ENCODE data around the gene KSR2. TPM values are rescaled to one million over a fixed set of nuclear protein-coding genes. Genes with fewer than 3 reads are reported as not detected.

KSR2 gene
- total and polyA plus RNA-seq, 2 donors (not counting 3 experiments of a cell fraction or from before 2014, with no cell fraction given) = 2.1 to 5.2 TPM

GRCh38 chr12:117595751-117596150 lies 373.0 kb downstream of the KSR2 start:
- no peaks in the 10 kb centered on the region for H3K9me1 ChIP-seq (replicated peaks; ENCODE audit: control insufficient read depth, extremely low read depth, insufficient read depth, low read length)
- no peaks in the 10 kb centered on the region for H4K20me1 ChIP-seq (replicated peaks; ENCODE audit: control insufficient read depth, extremely low read depth, insufficient read depth, low read length)
- no peak overlapping the region for H3K27ac ChIP-seq (ENCODE audit: insufficient read depth, low read depth, low read length)
- no peak overlapping the region for H3K4me3 ChIP-seq (replicated peaks in 1 of 3; ENCODE audit: insufficient read depth in 1 of 3, low read depth in 1 of 3, low read length in 3 of 3)
- no peak for DNase-seq (ENCODE audit: low read depth, low spot score)
- no peaks in the 10 kb centered on the region for H3K4me1 ChIP-seq (ENCODE audit: control insufficient read depth, extremely low read depth, insufficient read depth, low read length)
- POLR2A ChIA-PET = no interaction called here
- CTCF ChIA-PET = no interaction called here
- H3K36me3 ChIP-seq (ENCODE audit: control insufficient read depth in 2 of 2, extremely low read depth in 1 of 2, insufficient read depth in 2 of 2, low read length in 2 of 2) = no peaks in the 10 kb centered on the region
- H2AFZ ChIP-seq (ENCODE audit: low read depth, low read length) = no peak overlapping the region
- H3K9me3 ChIP-seq (replicated peaks; ENCODE audit: control insufficient read depth, insufficient read depth, low read length) = no peaks in the 10 kb centered on the region
- dilution Hi-C loops (cut with MboI; ENCODE audit: extremely low pct_ligation_motif_present, low sequenced_read_pairs) (no loop called here), intact Hi-C loops (cut with micrococcal nuclease) (no loop called here)
- H3K4me2 ChIP-seq (ENCODE audit: insufficient read depth, low read length) = no peak overlapping the region
- BruUV-seq (replicated peaks) = no TSS peak
- no peak for FAIRE-seq
- no peak for TF ChIP-seq JUN (IDR thresholded peaks at IDR 0.05; ENCODE audit: borderline replicate concordance, insufficient read depth, insufficient read length, low read depth)
- no peak for TF ChIP-seq MAX (IDR thresholded peaks at IDR 0.05; ENCODE audit: insufficient read depth, insufficient read length)
- no peak for TF ChIP-seq GATA2 (IDR thresholded peaks at IDR 0.05; ENCODE audit: insufficient read depth, insufficient read length, low read depth, low read length)
- no peak for TF ChIP-seq POLR2AphosphoS5 (IDR thresholded peaks at IDR 0.05; ENCODE audit: insufficient read depth, low read depth, low read length)
- no peak for TF ChIP-seq CTCF (IDR thresholded peaks at IDR 0.05; ENCODE audit: extremely low read depth in 1 of 2, insufficient read depth in 1 of 2, low read depth in 1 of 2, low read length in 2 of 2)
- no peak for TF ChIP-seq POLR2A (IDR thresholded peaks at IDR 0.05; ENCODE audit: low read depth, low read length)
- no peak for TF ChIP-seq FOS (IDR thresholded peaks at IDR 0.05; ENCODE audit: borderline replicate concordance, insufficient read depth, low read length)
- TF ChIP-seq MYC (IDR thresholded peaks at IDR 0.05; ENCODE audit: low read depth, low read length) = no peak
- no peak for TF ChIP-seq EZH2 (IDR thresholded peaks at IDR 0.05; ENCODE audit: borderline replicate concordance, low read depth, low read length, severe bottlenecking)
- no peaks in the 10 kb centered on the region for H3K79me2 ChIP-seq (ENCODE audit: control insufficient read depth, insufficient read depth, low read length)
- H3K9ac ChIP-seq (replicated peaks; ENCODE audit: extremely low read depth, insufficient read depth, low read length) = no peak overlapping the region
- no peaks in the 10 kb centered on the region for H3K27me3 ChIP-seq (ENCODE audit: control insufficient read depth in 2 of 2, insufficient read depth in 2 of 2, low read length in 2 of 2)

Measured in endothelial cell of umbilical vein (primary cell).